Globus pallidus (tissue), 1 donor: ENCODE measurements around the gene CDK2AP2.
"Not testable (repeated sequence)": the region's sequence is repeated elsewhere in the genome, so short reads cannot be mapped to it uniquely, and the experiment has no call there.

Experiments
- DNase-seq: peaks from one replicate; pipeline ENCODE4 v3.0.0-alpha.2; 2015; ENCODE audit warnings: low spot score

Gene CDK2AP2

DNA sequence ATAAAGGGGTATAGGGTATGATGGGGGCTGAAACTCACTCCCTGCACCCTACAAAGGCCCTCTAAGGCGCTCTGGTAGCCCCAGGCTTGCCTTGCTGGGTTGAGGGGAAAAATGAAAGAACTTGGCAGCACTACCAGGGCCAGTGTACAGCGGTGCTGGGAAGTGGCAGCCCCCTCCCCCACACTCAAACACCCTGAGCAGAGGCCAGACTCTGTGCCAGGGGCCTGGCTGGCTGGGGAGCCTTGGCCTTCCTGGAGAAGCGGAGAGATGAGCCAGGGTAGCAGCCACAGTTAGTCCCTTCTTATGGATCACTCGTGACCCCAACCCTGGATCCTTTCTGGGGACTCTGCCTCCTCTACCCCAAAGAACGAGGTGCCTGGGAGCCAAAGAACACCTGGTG, 41.6 kb downstream of the CDK2AP2 start:
- DNase-seq = no peak

DNA sequence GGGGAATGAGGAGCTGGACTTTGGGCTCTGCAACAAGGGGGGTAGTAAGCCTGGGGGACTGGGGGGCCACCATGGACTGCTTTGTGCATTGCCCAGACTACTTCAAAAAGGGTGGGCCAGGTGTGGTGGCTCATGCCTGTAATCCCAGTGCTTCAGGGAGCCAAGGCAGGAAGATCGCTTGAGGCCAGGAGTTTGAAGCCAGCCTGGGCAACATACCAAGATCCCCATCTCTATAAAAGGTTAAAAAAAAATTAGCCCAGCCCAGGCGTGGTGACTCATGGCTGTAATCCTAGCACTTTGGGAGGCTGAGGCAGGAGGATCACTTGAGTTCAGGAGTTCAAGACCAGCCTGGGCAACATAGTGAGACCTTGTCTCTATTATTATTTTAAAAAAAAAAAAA, 42.4 kb downstream of the CDK2AP2 start:
- DNase-seq = not testable (repeated sequence)

DNA sequence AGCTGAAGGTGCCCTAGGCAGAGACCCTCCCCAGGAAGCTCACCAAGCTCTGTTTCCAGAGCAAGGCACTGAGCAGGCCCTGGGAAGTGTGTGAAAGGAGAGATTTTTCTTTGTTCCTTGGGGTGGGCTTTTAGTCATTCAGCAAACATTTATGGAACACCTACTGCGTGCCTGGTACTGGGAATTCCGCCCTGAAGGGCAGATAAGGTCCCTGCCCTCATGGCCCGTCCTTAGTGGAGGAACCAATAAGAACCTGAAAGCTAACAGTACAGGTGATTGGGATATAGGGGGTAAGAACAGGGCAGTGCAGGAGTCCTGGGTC, 42.8 kb downstream of the CDK2AP2 start:
- no peak for DNase-seq

DNA sequence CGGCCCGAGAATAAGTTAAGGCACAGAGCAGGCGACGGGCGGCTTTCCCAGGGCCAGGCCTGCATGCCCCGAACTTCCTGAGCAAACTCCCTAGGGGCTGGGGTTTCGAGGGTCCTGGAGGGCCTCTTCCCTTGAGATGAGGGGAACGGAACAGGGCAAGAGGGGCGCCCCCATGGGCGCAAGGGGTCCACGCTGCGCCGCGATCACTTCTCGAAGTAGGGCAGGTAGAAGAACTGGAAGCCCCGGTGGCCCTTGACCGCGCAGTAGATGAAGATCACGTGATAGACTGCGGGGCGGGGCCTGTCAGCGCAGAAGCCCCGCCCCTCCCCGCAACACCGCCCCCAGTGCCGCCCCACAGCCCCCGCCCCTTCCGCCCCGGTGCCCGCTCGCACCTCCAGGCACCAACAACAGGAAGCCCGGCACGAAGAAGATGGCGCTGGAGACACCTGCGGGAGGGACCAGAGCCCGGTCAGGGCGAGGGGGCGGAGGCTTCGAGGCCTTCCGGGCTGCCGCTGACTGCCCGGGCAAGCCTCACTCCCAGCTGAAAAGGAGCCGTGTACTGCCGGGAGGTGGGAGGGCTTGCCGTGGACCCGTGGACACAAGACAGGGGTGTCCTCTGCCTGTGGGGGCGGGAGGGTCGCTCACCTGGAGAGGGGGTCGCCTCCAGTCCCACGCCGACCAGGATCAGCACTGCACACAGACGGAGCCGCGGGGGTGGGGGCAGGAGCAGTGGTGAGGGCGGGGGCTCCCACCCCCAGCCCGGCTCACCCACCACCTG, 43.4 kb downstream of the CDK2AP2 start:
- peak; percentile 81 for DNase-seq

DNA sequence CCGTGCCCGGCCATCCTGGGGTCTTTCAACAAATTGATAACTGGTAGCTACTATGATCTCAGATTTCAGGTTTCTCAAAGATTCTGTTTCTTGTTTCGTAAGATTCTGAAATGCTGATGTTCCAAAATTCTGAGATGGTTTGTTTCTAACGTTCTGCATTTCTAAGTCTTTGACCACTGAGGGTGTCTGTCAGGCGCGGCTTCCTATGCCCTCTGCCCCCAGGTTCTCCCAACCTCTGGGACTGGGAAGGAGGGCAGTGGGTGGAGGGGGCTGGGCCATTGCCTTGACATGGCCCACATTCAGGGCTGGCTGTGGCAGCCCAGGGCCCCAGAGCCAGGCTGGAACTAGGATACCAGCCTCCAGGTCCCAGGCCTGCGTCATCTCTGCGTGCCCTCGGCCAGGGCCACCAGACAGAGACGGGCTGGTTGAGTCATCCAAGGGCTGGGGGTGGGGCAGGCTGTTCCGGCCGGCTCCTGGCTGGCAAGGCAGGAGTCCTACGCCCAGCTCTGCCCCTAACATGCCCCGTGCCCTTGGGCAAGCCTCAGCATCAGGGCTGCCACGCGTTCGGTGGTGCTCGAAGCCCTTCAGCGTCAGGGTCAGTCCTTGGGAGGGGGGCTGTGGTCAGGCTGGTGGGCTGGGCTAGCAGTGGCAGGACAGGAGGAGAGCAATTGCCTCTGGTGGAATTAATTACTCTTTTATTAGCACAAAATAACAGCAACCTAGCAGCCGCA, 44.1 kb downstream of the CDK2AP2 start:
- DNase-seq = no peak

DNA sequence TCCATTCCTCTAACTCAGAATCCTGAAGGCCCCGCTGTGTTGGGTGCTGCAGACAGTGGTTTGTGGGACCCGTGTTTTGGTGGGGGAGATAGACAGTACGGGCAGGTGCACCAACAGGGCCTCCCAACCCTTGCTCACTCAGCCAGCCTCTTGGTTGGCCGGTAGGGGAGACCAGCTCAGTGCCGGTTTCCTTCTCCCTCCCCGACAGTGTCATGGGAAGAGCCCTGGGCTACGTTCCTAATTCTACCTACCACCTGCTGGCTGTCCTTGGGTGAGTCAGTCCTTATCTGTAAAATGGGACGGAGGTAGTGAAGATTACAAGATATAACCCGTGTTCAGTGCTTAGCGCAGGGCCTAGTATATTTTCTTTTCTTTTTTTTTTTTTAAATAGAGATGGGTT, 44.8 kb downstream of the CDK2AP2 start:
- DNase-seq = no peak

DNA sequence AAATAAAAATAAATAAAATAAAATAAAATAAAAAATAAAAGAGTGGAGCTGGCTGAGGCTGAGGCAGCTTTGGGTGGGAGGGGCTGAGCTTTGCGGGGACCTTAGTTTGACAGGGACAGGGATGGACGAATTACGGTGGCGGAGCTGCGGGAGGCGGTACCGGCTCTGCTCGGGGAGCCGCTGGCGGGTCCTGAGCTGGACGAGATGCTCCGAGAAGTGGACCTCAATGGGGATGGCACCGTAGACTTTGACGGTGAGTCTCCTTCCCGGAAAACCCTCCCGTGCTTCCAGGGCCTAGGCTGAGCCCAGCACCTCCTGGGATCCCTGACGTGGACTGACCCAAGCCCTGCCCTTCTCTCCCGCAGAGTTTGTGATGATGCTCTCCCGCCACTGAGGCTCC, 49.7 kb downstream of the CDK2AP2 start:
- no peak for DNase-seq

DNA sequence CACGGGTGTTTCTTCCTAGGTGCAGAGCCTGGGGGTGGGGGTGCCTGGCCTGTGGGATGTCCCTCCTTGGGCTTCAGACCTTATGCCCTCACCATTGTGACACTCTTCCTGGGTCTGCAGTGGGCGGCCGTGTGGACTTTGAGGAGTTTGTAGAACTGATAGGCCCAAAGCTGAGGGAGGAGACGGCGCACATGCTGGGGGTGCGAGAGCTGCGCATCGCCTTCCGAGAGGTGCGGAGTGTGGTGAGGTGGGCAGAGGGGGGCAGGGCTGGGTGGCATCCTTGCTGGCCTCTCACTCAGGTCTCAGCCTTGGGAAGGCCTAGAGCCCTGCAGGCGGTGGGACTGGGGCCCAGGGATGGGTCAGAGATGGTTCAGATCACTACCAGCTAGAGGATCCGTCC, 50.5 kb downstream of the CDK2AP2 start:
- DNase-seq = no peak
